Activated CD4-positive, alpha-beta T cell treated with anti-CD3 and anti-CD28 coated beads, Interleukin-2, amount 10 ng/mL, durations not matched to agents 7 days and 5 days (primary cell): Measurements from ENCODE around the gene KIAA0825. TPM values are rescaled to one million over a fixed set of nuclear protein-coding genes. Genes with fewer than 3 reads are reported as not detected.

Experiments
- CTCF ChIA-PET: fragments of 350-600 bp; sonication (Branson Sonifier 250); formaldehyde crosslinking; loops from one replicate; lab custom pipeline; 2021; ENCODE audit warnings: antibody characterized with exemption; lab: Charles Lee
- POLR2A ChIA-PET: fragments of 350-600 bp; sonication (Branson Sonifier 250); formaldehyde crosslinking; loops from one replicate; lab custom pipeline; 2021; ENCODE audit warnings: antibody characterized with exemption; lab: Charles Lee
- DNase-seq: peaks from one replicate; pipeline ENCODE4 v3.0.0-alpha.2; 2020
- H3K27ac Mint-ChIP-seq: one replicate; pipeline ENCODE4 v1.8.0; 2021; ENCODE audit warnings: mild to moderate bottlenecking, moderate library complexity, mixed read lengths
- H3K27me3 Mint-ChIP-seq: one replicate; pipeline ENCODE4 v1.8.0; 2021; ENCODE audit warnings: mixed read lengths
- H3K36me3 Mint-ChIP-seq: one replicate; pipeline ENCODE4 v1.8.0; 2021; ENCODE audit warnings: low read depth, mixed read lengths
- H3K4me1 Mint-ChIP-seq: one replicate; pipeline ENCODE4 v1.8.0; 2021; ENCODE audit warnings: mixed read lengths
- H3K4me3 Mint-ChIP-seq: one replicate; pipeline ENCODE4 v1.8.0; 2021; ENCODE audit warnings: mild to moderate bottlenecking, moderate library complexity, mixed read lengths
- H3K9me3 Mint-ChIP-seq: one replicate; pipeline ENCODE4 v1.8.0; 2021; ENCODE audit warnings: mixed read lengths
- total RNA-seq, 2 experiments: library from RNA; stranded (reverse); gene quantifications; one replicate each; pipeline ENCODE4 v1.2.3, GENCODE V29; 2021

Gene KIAA0825
- total RNA-seq, 2 experiments from 2014 or later = 2.1 to 2.7 TPM

DNA sequence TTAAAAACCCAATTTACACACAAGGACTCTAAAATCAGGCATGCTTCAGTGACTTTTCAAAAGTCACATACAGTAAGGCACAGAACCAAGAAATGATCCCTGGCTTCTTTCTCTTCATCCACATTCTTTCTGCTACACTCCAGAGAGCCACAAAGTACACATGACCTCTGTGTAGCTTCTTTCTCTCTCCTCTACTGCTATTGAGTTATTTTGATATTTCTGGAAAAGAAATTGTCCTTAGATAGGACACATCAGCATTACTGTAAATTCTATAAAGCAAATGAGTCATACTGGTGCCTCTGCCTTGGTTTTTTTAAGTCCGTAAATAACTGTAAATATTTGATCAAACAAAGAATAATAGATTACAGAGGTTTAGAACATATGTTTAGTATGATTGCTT lies 96.3 kb downstream of the KIAA0825 start:
- no peak for DNase-seq
- no peak overlapping the region for H3K4me3 Mint-ChIP-seq
- no peaks in the 10 kb centered on the region for H3K27me3 Mint-ChIP-seq
- ChIA-PET CTCF (interaction anchor here (0.6 kb wide), 1 partner anchor 29 kb away, joined by 3 read pairs; no protein-coding TSS in a partner anchor), POLR2A (no interaction called here)
- no peak overlapping the region for H3K27ac Mint-ChIP-seq
- H3K36me3 Mint-ChIP-seq = no peaks in the 10 kb centered on the region
- no peaks in the 10 kb centered on the region for H3K9me3 Mint-ChIP-seq
- peaks cover 1% of the 10 kb centered on the region for H3K4me1 Mint-ChIP-seq

DNA sequence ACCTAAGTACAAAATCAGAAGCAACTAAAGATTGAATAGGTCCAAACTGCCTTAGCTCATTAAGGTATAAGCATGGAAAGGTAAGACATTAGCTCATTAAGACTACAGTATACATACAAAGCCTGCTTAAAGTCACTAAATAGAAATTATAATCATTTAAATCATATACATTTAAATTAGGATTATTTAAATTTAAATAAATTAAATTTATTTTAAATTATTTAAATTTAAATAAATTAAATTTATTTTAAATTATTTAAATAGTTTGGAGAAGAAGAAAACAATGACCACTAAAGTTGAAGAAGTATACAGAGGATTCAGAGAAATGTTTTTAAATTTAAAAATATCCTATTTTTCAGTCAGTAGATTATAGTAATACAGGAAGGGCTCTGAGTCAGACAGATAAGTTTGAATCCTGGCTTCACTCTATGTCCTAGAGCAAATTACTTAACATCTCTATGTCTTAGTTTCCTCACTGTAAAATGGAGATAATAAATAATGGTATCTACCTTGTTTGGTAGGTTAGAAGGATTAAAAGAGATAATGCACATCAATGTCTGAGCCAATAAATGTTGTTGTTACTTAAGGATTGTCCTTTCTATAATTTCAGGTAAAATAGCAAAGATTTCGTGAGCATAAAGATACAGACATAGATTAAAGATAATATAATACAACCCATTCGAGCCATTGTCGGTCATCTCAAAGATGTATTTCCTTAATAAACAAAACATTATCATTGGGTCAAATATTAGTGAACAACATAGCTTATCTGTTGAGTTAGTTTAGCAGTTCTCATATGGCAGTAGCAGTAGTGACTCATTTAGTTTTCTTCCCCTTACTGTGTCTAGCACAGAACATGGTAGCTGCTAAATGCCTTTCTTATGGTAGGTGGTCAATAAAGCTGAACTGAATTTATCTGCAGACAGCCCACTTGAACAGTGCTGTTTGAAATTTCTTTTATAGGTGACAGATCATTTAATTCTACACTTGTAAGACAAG lies 100.6 kb downstream of the KIAA0825 start:
- ChIA-PET CTCF (no interaction called here), POLR2A (no interaction called here)
- Mint-ChIP-seq H3K36me3 (no peaks in the 10 kb centered on the region), H3K27ac (no peak overlapping the region), H3K27me3 (no peaks in the 10 kb centered on the region), H3K4me1 (no peaks in the 10 kb centered on the region), H3K9me3 (no peaks in the 10 kb centered on the region), H3K4me3 (no peak overlapping the region)
- no peak for DNase-seq

DNA sequence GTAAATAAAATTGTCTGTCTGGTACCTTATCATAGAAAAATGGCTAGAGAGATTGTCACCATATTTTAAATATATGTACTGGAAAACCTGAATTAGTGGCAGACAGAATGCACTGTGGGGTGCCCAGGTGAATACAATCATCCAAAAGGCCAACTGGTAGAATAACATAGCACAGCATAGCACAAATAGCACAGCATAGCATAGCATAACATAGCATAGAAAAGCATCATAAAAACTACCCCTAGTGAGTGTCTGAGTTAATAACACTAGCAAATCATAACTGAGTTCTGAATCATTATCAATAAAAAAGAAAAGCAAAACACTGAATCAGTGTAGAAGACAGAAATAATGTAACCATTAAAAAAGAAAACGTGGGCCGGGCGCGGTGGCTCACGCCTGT lies 102.3 kb downstream of the KIAA0825 start:
- DNase-seq = no peak
- H3K9me3 Mint-ChIP-seq = no peaks in the 10 kb centered on the region
- H3K27ac Mint-ChIP-seq = no peak overlapping the region
- H3K4me3 Mint-ChIP-seq = no peak overlapping the region
- no peaks in the 10 kb centered on the region for H3K4me1 Mint-ChIP-seq
- ChIA-PET POLR2A (no interaction called here), CTCF (no interaction called here)
- H3K36me3 Mint-ChIP-seq = no peaks in the 10 kb centered on the region
- no peaks in the 10 kb centered on the region for H3K27me3 Mint-ChIP-seq

GRCh38 chr5:94508461-94509148 lies 109.8 kb downstream of the KIAA0825 start:
- no peaks in the 10 kb centered on the region for H3K9me3 Mint-ChIP-seq
- H3K27me3 Mint-ChIP-seq = no peaks in the 10 kb centered on the region
- H3K27ac Mint-ChIP-seq = no peak overlapping the region
- ChIA-PET POLR2A (no interaction called here), CTCF (no interaction called here)
- H3K36me3 Mint-ChIP-seq = no peaks in the 10 kb centered on the region
- DNase-seq = no peak
- H3K4me3 Mint-ChIP-seq = no peak overlapping the region
- no peaks in the 10 kb centered on the region for H3K4me1 Mint-ChIP-seq

GRCh38 chr5:94505327-94506068 lies 112.9 kb downstream of the KIAA0825 start:
- CTCF ChIA-PET = interaction anchor here (0.7 kb wide), 1 partner anchor 100 kb away, joined by 4 read pairs; no protein-coding TSS in a partner anchor
- no peaks in the 10 kb centered on the region for H3K27me3 Mint-ChIP-seq
- POLR2A ChIA-PET = no interaction called here
- no peaks in the 10 kb centered on the region for H3K36me3 Mint-ChIP-seq
- H3K4me3 Mint-ChIP-seq = no peak overlapping the region
- H3K4me1 Mint-ChIP-seq = no peaks in the 10 kb centered on the region
- no peak overlapping the region for H3K27ac Mint-ChIP-seq
- no peaks in the 10 kb centered on the region for H3K9me3 Mint-ChIP-seq
- DNase-seq = no peak

GRCh38 chr5:94503677-94504076 lies 114.7 kb downstream of the KIAA0825 start:
- Mint-ChIP-seq H3K27ac (no peak overlapping the region), H3K4me1 (no peaks in the 10 kb centered on the region), H3K9me3 (no peaks in the 10 kb centered on the region), H3K36me3 (no peaks in the 10 kb centered on the region), H3K4me3 (no peak overlapping the region), H3K27me3 (no peaks in the 10 kb centered on the region)
- no peak for DNase-seq
- ChIA-PET POLR2A (no interaction called here), CTCF (no interaction called here)

DNA sequence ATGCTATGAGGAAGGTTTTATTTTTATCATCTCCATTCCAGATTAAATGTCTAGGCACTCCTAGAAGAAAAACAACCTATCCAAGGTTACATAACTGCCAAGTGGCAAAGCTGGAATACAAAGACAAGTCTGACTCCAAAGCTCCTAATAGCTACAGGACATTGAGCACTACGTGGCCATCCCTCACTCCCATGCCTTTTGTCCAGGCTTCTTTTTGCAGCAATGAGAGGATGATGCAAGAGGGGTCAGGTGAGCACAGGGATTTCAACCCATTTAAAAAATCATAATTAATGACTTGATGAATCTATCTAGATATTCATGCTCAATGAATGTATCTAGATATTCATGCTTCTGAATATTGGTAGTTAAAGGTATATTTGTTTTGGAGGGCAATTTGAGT lies 117.0 kb downstream of the KIAA0825 start:
- no peaks in the 10 kb centered on the region for H3K9me3 Mint-ChIP-seq
- POLR2A ChIA-PET = no interaction called here
- no peak overlapping the region for H3K27ac Mint-ChIP-seq
- no peak for DNase-seq
- no peaks in the 10 kb centered on the region for H3K36me3 Mint-ChIP-seq
- H3K27me3 Mint-ChIP-seq = no peaks in the 10 kb centered on the region
- no peaks in the 10 kb centered on the region for H3K4me1 Mint-ChIP-seq
- CTCF ChIA-PET = interaction anchor here (1.1 kb wide), 1 partner anchor 10 kb away, joined by 4 read pairs; no protein-coding TSS in a partner anchor
- no peak overlapping the region for H3K4me3 Mint-ChIP-seq

- POLR2A ChIA-PET = no interaction called here
- CTCF ChIA-PET = interaction anchor here (0.5 kb wide), 1 partner anchor 918 kb away, joined by 4 read pairs; no protein-coding TSS in a partner anchor
- H3K27ac Mint-ChIP-seq = no peak overlapping the region
- no peaks in the 10 kb centered on the region for H3K9me3 Mint-ChIP-seq
- no peaks in the 10 kb centered on the region for H3K36me3 Mint-ChIP-seq
- no peaks in the 10 kb centered on the region for H3K27me3 Mint-ChIP-seq
- no peaks in the 10 kb centered on the region for H3K4me1 Mint-ChIP-seq
- H3K4me3 Mint-ChIP-seq = no peak overlapping the region
- no peak for DNase-seq
Observed at GRCh38 chr5:94499806-94500205, 118.6 kb downstream of the KIAA0825 start.

DNA sequence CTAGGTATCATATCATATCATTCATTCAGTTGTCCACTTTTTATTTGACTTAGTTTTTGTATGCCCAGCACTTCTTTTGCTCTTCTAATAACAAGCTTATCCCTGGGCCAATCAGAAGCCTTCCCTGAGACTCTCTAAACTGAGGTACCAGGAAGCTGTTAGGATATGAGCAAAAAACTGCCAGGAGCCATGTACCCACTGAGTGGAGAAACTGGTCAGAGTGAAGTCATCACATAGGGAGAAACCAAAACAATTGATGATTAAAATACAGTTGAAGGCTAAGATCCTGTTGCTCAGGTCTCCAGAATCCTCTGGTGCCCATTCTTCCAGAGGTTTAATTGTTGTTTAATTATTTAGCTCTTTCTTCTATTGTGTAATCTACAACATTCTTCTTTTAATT lies 120.2 kb downstream of the KIAA0825 start:
- H3K4me1 Mint-ChIP-seq = no peaks in the 10 kb centered on the region
- ChIA-PET POLR2A (no interaction called here), CTCF (no interaction called here)
- H3K27me3 Mint-ChIP-seq = no peaks in the 10 kb centered on the region
- no peak overlapping the region for H3K27ac Mint-ChIP-seq
- no peak overlapping the region for H3K4me3 Mint-ChIP-seq
- no peaks in the 10 kb centered on the region for H3K36me3 Mint-ChIP-seq
- no peaks in the 10 kb centered on the region for H3K9me3 Mint-ChIP-seq
- no peak for DNase-seq

- ChIA-PET POLR2A (no interaction called here), CTCF (no interaction called here)
- Mint-ChIP-seq H3K4me3 (no peak overlapping the region), H3K36me3 (no peaks in the 10 kb centered on the region), H3K27ac (no peak overlapping the region), H3K4me1 (no peaks in the 10 kb centered on the region), H3K9me3 (no peaks in the 10 kb centered on the region), H3K27me3 (no peaks in the 10 kb centered on the region)
- no peak for DNase-seq
Observed at GRCh38 chr5:94485067-94485466, 133.3 kb downstream of the KIAA0825 start.

DNA sequence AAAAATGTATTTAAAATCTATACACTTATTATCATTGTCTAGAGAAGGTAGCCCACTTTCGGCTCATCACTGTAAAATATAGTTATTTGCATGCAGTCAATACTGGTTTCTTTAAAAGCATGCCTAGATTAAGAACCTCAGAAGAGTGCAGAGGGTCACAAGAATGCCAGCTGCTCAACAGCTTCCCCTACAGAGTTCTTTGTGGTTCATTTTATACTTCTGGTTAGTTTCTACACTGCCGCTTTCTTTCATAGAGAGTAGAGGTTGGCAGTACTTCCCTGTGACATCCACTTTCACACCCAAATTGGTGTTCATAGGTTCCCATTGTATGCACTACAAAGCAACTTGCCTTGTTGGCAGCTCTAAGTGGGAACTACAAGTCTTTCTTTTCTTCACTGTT lies 137.3 kb downstream of the KIAA0825 start:
- no peak for DNase-seq
- CTCF ChIA-PET = no interaction called here
- no peaks in the 10 kb centered on the region for H3K36me3 Mint-ChIP-seq
- no peak overlapping the region for H3K4me3 Mint-ChIP-seq
- no peaks in the 10 kb centered on the region for H3K9me3 Mint-ChIP-seq
- no peaks in the 10 kb centered on the region for H3K27me3 Mint-ChIP-seq
- no peak overlapping the region for H3K27ac Mint-ChIP-seq
- no peaks in the 10 kb centered on the region for H3K4me1 Mint-ChIP-seq
- POLR2A ChIA-PET = no interaction called here

DNA sequence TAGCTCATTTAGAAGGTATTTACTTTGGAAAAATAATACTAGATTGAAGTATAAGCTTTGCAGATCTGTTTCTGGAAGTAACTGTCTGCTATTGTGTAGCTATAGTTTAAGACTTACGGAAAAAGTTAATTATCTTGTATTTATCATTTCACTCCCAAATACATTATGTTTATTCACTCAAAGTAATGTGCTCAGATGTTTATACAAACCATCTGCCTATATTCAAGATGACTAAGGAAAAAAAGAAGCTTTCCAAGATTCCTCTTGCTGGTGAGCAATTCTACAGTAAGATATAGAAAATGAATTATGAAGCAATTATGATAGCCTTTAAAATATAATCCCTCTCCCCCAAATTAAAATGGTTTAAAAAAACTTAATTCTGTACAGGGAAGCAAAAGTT lies 137.9 kb downstream of the KIAA0825 start:
- CTCF ChIA-PET = no interaction called here
- no peaks in the 10 kb centered on the region for H3K27me3 Mint-ChIP-seq
- no peaks in the 10 kb centered on the region for H3K4me1 Mint-ChIP-seq
- H3K9me3 Mint-ChIP-seq = no peaks in the 10 kb centered on the region
- no peak overlapping the region for H3K4me3 Mint-ChIP-seq
- H3K36me3 Mint-ChIP-seq = no peaks in the 10 kb centered on the region
- POLR2A ChIA-PET = no interaction called here
- no peak for DNase-seq
- no peak overlapping the region for H3K27ac Mint-ChIP-seq

DNA sequence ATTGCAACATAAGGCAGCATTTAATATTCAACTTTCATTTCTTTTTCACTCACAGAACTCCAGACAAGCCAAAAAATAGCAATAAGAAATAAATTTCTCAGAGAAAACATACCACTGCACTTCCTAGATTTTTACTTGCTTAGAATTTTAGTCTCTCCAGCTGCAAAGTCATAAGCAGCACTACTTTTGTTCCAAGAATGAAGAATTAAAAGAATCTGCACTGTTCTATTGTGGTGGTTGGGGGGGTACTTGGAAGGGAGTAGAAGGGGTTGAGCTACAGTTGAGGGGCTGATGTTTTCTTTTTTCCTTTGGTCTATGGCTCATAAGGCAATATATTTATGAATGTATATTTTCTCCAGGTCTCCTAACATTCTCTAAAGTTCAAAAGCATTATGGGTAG lies 144.5 kb downstream of the KIAA0825 start:
- H3K27ac Mint-ChIP-seq = no peak overlapping the region
- no peaks in the 10 kb centered on the region for H3K9me3 Mint-ChIP-seq
- ChIA-PET CTCF (no interaction called here), POLR2A (no interaction called here)
- no peaks in the 10 kb centered on the region for H3K36me3 Mint-ChIP-seq
- H3K27me3 Mint-ChIP-seq = no peaks in the 10 kb centered on the region
- H3K4me1 Mint-ChIP-seq = no peaks in the 10 kb centered on the region
- DNase-seq = no peak
- H3K4me3 Mint-ChIP-seq = no peak overlapping the region
